ENCODE measurements around the gene PCGF2. TPM values are rescaled to one million over a fixed set of nuclear protein-coding genes. Genes with fewer than 3 reads are reported as not detected.
A peak's percentile ranks its signal among the peaks of the same experiment; 100 is the strongest.

Gene PCGF2
- total and polyA plus RNA-seq, 9 of the 15 experiments (the other 6 are each of a cell fraction or from before 2014, with no cell fraction given): 1.3 to 33.4 (median 7.0) TPM

GRCh38 chr17:38704606-38705522 lies 43.3 kb downstream of the PCGF2 start, which contains the start of gene MLLT6 (continued):
- TF ChIP-seq ARID4B (CRISPR knock-in tag; IDR thresholded peaks at IDR 0.05) (no peak), ZNF584 (CRISPR knock-in tag; IDR thresholded peaks at IDR 0.05; ENCODE audit: low read depth) (no peak), POU5F1 (IDR thresholded peaks at IDR 0.05; ENCODE audit: borderline replicate concordance, low read depth, low read length, partially characterized antibody) (no peak), YY1 (IDR thresholded peaks at IDR 0.05; ENCODE audit: borderline replicate concordance in 1 of 3, control insufficient read depth in 1 of 3, extremely low read depth in 1 of 3, insufficient read depth in 3 of 3, insufficient read length in 1 of 3, insufficient replicate concordance in 2 of 3, low read depth in 1 of 3, low read length in 2 of 3) (peak in 2 of 3 experiments; percentile 85 to 90), TOE1 (IDR thresholded peaks at IDR 0.05; ENCODE audit: borderline replicate concordance) (no peak), TOE1 (CRISPR knock-in tag; IDR thresholded peaks at IDR 0.05; ENCODE audit: borderline replicate concordance, low read depth) (no peak), ZFP36 (IDR thresholded peaks at IDR 0.05; ENCODE audit: low read depth, low read length, partially characterized antibody) (no peak), ELF1 (tag; IDR thresholded peaks at IDR 0.05) (no peak), FUS (optimal IDR thresholded peaks at IDR 0.05; ENCODE audit: low read depth, low read length) (no peak), NCOA1 (IDR thresholded peaks at IDR 0.05; ENCODE audit: low read depth) (no peak), ZNF134 (CRISPR knock-in tag; conservative IDR thresholded peaks at IDR 0.05) (no peak), RNF219 (CRISPR knock-in tag; IDR thresholded peaks at IDR 0.05) (no peak)
- TF ChIP-seq, protein P1, sequence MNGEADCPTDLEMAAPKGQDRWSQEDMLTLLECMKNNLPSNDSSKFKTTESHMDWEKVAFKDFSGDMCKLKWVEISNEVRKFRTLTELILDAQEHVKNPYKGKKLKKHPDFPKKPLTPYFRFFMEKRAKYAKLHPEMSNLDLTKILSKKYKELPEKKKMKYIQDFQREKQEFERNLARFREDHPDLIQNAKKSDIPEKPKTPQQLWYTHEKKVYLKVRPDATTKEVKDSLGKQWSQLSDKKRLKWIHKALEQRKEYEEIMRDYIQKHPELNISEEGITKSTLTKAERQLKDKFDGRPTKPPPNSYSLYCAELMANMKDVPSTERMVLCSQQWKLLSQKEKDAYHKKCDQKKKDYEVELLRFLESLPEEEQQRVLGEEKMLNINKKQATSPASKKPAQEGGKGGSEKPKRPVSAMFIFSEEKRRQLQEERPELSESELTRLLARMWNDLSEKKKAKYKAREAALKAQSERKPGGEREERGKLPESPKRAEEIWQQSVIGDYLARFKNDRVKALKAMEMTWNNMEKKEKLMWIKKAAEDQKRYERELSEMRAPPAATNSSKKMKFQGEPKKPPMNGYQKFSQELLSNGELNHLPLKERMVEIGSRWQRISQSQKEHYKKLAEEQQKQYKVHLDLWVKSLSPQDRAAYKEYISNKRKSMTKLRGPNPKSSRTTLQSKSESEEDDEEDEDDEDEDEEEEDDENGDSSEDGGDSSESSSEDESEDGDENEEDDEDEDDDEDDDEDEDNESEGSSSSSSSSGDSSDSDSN (IDR thresholded peaks at IDR 0.05; ENCODE audit: borderline replicate concordance in 1 of 2, low read depth in 2 of 2, low read length in 2 of 2): no peak
- TF ChIP-seq, protein P2, sequence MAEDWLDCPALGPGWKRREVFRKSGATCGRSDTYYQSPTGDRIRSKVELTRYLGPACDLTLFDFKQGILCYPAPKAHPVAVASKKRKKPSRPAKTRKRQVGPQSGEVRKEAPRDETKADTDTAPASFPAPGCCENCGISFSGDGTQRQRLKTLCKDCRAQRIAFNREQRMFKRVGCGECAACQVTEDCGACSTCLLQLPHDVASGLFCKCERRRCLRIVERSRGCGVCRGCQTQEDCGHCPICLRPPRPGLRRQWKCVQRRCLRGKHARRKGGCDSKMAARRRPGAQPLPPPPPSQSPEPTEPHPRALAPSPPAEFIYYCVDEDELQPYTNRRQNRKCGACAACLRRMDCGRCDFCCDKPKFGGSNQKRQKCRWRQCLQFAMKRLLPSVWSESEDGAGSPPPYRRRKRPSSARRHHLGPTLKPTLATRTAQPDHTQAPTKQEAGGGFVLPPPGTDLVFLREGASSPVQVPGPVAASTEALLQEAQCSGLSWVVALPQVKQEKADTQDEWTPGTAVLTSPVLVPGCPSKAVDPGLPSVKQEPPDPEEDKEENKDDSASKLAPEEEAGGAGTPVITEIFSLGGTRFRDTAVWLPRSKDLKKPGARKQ (CRISPR knock-in tag; IDR thresholded peaks at IDR 0.05): no peak

Measured in K562 (cell line).